Femur (tissue), 1 donor: ENCODE measurements around the gene TSPAN9.
A peak's percentile ranks its signal among the peaks of the same experiment; 100 is the strongest.

Source experiments
- DNase-seq: peaks from one replicate; pipeline ENCODE4 v3.0.0-alpha.2; 2017

Gene TSPAN9

DNA sequence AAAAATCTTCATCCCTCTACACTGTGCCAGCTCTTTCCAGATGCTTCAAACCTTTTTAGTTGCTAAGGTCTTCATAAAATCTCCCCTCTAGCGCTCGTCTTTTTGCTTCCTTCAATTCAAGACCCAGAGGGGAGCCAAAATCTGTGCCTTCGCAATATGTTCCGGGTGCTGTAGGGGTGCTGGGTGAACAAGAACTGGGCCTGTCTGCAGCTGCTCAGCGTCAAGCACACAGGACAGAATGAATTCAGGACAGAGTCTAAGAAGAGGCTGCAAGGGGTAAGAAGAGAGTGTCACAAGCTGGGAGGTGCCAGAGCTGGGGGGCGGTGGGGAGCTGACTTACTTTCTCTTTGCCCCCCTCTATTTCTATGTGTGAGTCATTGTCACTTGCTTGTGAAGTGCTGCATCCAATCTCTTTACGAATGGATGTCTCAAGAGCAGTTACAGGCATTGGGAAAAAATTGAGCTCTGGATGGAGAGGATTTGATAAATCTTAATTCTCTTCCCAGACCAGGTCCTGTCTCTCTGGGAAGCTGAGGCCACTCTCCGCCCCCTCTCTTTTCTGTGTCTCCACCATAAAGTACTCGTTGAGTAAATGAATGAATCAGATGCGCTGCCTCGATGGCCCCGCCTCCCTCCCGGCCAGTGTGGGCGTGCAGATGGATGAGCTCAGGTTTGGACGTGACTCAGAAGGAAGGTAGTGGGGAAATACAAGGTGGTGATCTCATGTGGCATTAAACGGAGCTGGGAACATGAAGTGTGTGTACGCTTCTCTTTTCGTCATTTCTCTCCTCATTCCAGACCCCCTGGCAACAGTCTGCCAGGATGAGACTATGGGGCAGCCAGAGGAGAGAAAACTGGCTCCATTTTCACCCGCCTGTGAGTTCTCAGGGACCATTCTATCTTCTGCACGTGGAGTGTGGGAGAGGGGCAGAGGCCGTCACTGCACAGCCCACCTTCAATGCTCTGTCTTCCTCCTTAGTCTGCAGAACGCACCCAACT, 91.3 kb downstream of the TSPAN9 start:
- peak; percentile 52 for DNase-seq

GRCh38 chr12:3170423-3171194, 93.4 kb downstream of the TSPAN9 start:
- no peak for DNase-seq

DNA sequence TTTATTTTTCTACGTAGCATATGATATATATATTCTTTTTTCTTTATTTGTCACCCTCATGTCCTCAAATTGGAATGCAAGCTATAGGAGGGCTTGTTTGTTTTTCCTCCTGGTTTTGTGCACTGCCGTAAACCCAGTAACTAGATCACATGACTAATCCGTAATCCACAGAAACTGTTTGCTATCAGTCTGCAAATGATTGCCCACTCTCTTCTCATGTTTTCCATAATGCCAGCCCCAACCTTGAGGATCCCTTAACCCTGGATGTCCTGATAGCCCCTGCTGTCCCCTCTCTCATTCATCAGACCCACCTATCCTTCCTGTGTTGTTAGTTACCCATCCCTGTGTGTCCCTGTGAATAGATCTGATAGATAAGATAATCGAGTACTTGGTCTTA, 94.0 kb downstream of the TSPAN9 start:
- no peak for DNase-seq

DNA sequence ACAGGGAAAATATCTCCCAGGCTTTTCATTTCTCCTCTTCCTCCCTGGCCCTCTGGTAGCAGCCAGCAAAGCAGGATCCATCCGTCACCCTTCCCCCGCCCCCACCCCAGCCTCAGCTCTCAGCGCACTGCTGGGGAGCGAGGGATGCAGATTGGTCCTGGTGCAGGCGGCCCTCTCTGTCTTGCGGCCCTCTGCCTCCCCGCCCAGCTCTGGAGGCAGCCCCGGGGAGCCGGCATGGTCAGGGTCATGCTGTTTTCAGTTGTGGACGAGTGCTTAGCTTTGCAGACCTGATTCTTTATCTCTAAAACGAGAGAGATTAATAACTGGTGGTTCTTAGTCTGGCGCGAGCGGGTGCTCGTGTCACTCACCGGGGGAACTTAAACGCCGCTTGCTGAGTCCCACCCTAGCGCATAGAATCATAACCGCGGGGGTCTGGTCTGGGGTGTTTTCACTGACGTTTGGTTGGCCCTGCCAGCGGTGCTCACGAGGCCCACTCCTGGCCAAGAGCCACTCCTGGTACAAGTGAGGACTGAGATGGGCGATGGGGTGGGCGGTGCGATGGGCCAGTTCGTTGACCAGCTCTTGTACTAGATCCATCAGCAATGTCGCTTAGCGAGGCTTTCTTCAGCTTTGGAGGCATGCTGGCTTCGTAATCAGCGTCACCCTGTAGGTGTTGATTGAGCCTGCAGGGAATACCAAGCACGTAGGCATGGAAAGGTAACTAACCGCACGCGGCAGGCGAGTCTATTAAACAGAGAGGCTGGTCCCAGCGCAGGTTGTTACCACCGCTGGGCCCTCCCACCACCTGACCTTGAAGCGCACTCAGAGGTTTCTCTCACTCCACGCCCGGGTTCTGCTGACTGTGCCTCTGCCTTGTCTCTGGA, 95.2 kb downstream of the TSPAN9 start:
- DNase-seq = no peak

- no peak for DNase-seq
Measured at GRCh38 chr12:3173008-3173553, 95.9 kb downstream of the TSPAN9 start.

DNA sequence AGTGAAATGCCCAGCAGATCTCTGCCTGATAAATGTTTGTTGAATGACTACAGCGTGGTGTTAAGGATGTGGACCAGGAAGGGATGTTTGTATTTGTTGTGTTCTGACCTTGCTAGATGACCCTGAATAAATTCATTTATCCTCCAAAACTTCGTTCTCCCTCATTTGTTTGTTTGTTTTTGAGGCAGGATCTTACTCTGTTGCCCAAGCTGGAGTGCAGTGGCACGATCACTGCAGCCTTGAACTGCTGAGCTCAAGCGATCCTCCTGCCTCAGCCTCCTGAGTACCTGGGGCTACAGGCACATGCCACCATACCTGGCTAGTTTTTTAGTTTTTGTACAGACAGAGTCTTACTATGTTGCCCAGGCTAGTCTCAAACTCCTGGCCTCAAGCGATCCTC, 96.7 kb downstream of the TSPAN9 start:
- DNase-seq = no peak

GRCh38 chr12:3175238-3175637, 98.1 kb downstream of the TSPAN9 start:
- DNase-seq = no peak

DNA sequence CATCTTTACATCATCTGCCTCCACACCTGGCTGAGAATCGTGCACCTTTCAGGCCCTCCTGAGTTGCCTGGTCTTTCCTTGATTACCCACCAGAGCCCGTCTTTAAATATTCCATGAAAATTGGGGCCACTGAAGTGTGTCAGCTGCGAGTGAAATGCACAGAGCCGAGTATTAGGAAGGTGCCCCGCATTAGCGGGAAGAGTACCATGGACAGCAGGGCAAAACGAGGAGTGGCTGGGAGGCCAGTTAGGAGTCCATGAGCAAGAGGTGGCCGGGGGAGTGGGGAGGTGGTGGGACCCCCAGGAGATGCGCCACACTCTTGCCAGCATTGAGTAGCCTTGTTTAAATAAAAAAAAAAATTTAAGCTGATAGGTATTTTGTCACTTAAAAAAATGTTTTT, 99.6 kb downstream of the TSPAN9 start:
- DNase-seq = no peak

DNA sequence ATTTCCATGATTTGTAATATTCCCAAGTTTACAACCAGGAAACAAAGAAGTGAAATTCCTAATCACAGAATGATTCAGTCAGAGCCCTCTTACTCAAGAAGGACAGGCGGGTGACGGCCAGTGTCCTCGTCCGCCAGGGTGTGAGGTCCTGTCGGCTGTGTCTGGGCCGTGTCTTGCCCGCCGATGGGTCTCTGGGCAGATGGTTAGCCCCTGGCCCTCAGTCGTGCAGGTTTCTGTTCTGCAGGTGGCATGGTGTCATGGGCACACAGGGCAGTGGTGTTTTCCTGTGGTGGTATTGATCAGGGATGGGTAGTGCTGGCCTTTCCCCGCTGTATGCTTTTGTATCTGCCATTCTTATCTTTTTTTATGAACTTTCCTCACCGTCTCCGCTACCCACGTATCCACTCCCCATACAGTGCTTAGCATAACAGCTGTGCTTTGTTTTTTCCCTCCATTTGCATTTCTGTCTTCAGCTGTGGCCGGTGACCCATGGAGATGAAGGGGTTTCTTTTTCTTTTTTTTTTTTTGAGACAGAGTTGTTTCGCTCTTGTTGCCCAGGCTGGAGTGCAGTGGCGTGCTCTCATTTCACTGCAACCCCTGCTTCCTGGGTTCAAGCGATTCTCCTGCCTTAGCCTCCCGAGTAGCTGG, 100.7 kb downstream of the TSPAN9 start:
- no peak for DNase-seq

GRCh38 chr12:3178671-3179313, 101.6 kb downstream of the TSPAN9 start:
- no peak for DNase-seq

- no peak for DNase-seq
Measured at GRCh38 chr12:3179731-3180130, 102.6 kb downstream of the TSPAN9 start.

DNA sequence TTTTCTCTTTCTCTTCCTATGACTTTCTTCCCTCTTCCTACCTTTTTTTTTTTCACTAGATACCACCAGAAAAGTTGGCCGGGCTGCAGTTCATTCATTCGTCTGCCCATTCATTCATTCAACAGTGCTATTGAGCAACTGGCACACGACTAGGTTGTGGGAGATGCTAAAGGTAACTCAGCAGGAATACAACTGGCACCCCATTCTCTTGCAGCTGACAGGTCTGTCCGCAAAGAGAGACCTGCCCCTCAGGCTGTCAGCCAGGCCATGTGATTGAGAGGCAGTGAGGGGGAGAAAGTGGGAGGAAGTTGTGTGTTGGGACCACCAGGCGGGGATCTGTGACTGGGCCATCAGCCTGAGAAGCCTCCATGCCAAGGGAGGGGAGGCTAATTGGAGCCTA, 105.2 kb downstream of the TSPAN9 start:
- DNase-seq = no peak

- DNase-seq = no peak
Measured at GRCh38 chr12:3184485-3184884, 107.3 kb downstream of the TSPAN9 start.

DNA sequence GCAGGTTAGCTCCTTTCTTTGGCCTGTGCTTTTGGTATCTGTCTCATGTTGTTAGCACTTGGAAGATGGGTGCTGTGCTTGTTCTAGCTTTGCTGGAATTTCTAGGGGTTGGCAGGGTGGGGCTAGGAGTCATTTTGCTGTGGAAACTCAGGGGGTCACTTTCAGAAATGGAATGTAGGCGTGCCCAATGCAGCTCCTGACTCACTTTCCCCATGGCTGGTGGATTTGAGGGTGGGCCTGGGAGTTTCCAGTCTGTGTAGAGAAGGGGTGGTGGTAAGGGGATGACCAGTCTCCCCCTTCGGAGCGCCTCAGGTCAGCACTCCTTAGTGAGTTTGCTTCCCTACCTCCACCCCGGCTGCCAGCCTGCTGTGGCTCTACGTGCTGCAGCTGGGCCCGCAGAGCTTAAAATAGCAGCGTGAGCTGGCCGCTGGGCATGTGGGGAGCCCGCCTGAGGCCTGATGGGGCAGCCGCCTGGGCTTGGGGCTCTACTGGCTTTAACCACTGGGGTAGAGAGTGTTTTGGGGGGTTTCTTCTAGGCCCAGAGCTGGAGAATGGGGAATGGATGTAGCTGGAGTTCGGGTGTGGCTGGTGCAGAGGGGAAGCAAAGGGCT, 108.2 kb downstream of the TSPAN9 start:
- DNase-seq = no peak

DNA sequence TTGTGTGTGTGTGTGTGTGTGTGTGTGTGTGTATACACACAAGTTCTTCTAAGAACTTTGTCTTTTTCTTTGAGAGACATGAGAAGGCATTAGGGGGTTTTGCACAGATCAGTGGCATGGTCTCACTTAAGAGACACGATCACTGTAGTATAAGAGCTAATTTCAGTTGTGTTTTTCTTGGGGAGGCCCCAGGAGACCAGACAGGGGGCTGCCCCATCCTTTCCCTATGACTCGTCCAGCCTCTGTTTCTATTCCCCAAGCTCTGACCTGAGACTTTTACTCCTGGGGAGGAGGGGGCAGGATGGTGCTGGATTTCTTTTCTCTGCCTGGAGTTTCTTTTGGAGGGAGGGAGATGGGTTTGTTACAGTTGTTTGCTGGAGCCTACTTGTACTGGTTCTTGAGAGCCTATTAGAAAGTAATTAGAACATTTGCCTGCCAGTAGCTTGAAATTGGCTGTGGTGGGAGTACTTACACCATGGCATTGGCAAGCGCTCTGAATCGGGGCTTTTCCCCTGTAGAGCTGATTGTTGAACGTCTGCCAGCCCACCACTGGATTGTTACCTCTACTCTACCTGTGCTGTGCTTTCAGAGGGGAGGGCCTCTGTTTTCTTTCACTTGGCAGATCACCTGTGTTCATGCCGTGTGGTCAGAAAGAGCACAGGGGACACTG, 109.5 kb downstream of the TSPAN9 start:
- no peak for DNase-seq

DNA sequence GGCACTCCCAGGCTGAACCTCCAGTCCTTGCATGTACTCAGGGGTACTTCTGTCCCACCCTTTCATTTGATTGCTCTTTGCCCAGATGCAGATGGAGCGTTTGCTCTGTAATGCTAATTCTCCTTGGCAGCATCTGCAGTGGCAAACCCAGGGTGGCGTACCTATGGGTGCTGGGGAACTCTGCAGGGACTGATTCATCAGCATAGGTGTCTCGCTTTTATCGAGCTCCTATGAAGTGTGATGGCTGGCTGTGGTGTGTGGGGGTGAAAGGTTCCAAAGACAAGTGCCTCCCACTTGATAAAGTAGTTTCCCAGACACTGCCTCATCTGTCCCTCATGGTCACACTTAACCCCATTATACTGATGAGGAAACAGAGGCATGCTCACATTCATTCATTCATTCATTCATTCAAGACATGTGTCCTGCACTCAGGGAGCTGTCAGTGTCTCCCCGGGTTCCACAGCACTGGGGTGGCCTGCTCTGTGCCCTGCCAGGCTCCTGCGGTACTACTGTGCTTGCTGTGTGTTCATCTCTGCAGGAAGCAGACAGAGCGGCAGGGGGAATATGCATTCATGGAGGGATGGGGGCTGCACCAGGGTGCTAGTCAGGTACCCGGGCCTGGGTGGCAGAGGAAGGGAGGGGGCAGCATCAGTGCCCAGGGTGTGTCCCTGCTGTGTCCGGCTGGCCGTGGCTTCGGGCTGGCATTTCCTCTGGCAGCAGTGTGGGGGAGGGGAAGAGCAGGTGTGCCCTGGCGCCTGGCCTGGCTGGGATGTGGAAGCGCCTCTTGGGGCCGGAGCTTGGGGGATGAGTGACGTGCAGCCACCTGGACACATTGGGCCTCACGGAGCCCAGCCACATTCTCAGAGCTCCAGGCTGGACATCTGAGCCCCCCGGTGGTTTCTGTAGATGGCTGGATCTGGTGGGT, 110.9 kb downstream of the TSPAN9 start:
- DNase-seq = peak; percentile 44

- DNase-seq = no peak
Measured at GRCh38 chr12:3189282-3189681, 112.1 kb downstream of the TSPAN9 start.

DNA sequence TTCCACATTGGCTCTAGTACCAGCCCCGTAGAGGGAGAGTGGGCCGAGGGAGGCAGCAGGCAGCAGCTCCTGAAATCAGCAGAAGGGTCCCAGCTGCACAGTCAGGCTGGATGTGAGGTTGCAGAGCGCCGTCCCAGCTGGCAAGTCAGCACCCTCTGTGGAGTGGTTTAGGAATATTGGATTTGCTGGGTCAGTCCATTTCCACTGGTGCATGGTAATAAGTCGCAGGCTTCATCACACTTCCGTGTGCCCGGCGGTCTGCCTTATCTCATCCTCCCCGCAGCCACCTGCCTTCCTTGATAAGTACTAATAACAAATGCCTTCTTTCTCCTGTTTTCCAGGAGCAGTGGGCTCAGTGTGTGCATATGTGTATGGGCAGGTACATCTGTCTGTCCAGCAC, 112.9 kb downstream of the TSPAN9 start:
- DNase-seq = no peak

DNA sequence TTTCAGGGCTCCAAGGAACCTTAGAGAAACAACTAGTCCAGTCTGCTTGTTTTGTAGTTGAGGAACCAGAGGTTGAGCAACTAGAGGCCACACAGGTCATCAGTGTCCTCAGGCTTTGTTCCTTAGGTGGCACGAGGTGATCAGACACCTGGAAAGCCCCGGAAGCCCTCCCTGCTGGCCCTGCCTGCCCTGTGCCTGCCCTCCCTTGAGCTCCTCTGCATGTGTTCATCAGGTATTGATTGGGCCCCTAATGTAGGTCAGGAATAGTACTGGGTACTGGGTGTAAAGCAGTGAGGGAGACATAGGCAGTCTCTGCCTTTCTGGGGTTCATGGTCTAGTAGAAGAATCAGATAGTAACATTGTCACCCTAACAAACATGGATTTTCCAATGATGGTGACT, 114.3 kb downstream of the TSPAN9 start:
- no peak for DNase-seq
